DOHH2 (cell line): ENCODE data around the gene PTGES.

Experiments
- CTCF ChIP-seq: fragments of 200-600 bp; sonication (generic); IDR thresholded peaks from one replicate; pipeline ENCODE4 v1.5.1; 2014; ENCODE audit warnings: antibody characterized with exemption, mild to moderate bottlenecking, low read depth, low read length; ENCODE audit not compliant: poor library complexity, severe bottlenecking
- EZH2phosphoT487 ChIP-seq: fragments of 200-600 bp; sonication (generic); IDR thresholded peaks from 2 replicates; pipeline ENCODE4 v1.6.1; 2017; ENCODE audit warnings: borderline replicate concordance, mild to moderate bottlenecking, antibody characterized with exemption, low read length, moderate library complexity, mixed read lengths

GRCh38 chr9:129774791-129775447, 22.1 kb upstream of the PTGES start:
- TF ChIP-seq CTCF (no peak), EZH2phosphoT487 (no peak)
